GM12878 (cell line): Measurements from ENCODE around the gene C6orf52. TPM values are rescaled to one million over a fixed set of nuclear protein-coding genes. Genes with fewer than 3 reads are reported as not detected.

Experiments used
- ATAC-seq: fragments of 200-7000 bp; cut with Tn5 transposase; 3 replicates; pipeline ENCODE4 v1.9.1; 2020; ENCODE audit warnings: mild to moderate bottlenecking, moderate library complexity
- BruUV-seq: library from RNA; stranded (reverse); fragments of 400-500 nt; replicated peaks from 2 replicates; lab custom pipeline; 2021; lab: Mats Ljungman, UMichigan
- CTCF ChIA-PET: fragments of 300-600 bp; sonication (Branson Sonifier 250); formaldehyde crosslinking; extraction: SDS; loops from one replicate; lab custom pipeline; 2021; ENCODE audit warnings: inconsistent platforms; lab: Yijun Ruan, JAX
- POLR2A ChIA-PET: fragments of 350-600 bp; formaldehyde crosslinking; extraction: SDS; loops from one replicate; lab custom pipeline; 2021; ENCODE audit warnings: inconsistent platforms; lab: Charles Lee
- RAD21 ChIA-PET: fragments of 300-600 bp; sonication (Branson Sonifier 250); formaldehyde crosslinking; loops from one replicate; lab custom pipeline; 2023; ENCODE audit warnings: antibody characterized with exemption; ENCODE audit not compliant: unreplicated experiment; lab: Charles Lee
- SMC1A ChIA-PET: fragments of 300-600 bp; sonication (Branson Sonifier 250); formaldehyde crosslinking; loops from one replicate; lab custom pipeline; 2023; ENCODE audit not compliant: unreplicated experiment, uncharacterized antibody; lab: Charles Lee
- DNase-seq: peaks from one replicate; pipeline ENCODE4 v3.0.0-alpha.2; 2011; ENCODE audit warnings: low read depth, low spot score
- FAIRE-seq: peaks from 3 replicates; lab custom pipeline; 2011; peaks lifted over from hg19 to GRCh38; lab: Jason Lieb, UNC
- H2AFZ ChIP-seq: 2 replicates; pipeline ENCODE4 v1.6.0; 2011; ENCODE audit warnings: low read depth, low read length, control low read depth; ENCODE audit not compliant: control insufficient read depth
- H3K27ac ChIP-seq: 2 replicates; pipeline ENCODE4 v1.5.1; 2011; ENCODE audit warnings: control low read depth; ENCODE audit not compliant: control insufficient read depth, insufficient read depth
- H3K27me3 ChIP-seq, 2 experiments: replicated peaks in 1 of 2; 2 replicates each; pipeline versions ENCODE4 v1.6.0 to v1.6.1; 2011; ENCODE audit warnings: low read length in 1 of 2; ENCODE audit not compliant: control insufficient read depth in 2 of 2, insufficient read depth in 2 of 2
- H3K36me3 ChIP-seq, 2 experiments: 2 replicates each; pipeline ENCODE4 v1.5.1; 2011; ENCODE audit warnings: low read length in 1 of 2; ENCODE audit not compliant: control insufficient read depth in 2 of 2, insufficient read depth in 2 of 2
- H3K4me1 ChIP-seq: 2 replicates; pipeline ENCODE4 v1.6.1; 2011; ENCODE audit warnings: mild to moderate bottlenecking, low read length, moderate library complexity, mixed read lengths; ENCODE audit not compliant: control insufficient read depth, insufficient read depth
- H3K4me2 ChIP-seq: 2 replicates; pipeline ENCODE4 v1.6.0; 2011; ENCODE audit warnings: control low read depth; ENCODE audit not compliant: control insufficient read depth, insufficient read depth
- H3K4me3 ChIP-seq: fragments of 200-600 bp; sonication (generic); 2 replicates; pipeline ENCODE4 v1.5.1; 2016
- H3K79me2 ChIP-seq: 2 replicates; pipeline ENCODE4 v1.6.0; 2011; ENCODE audit warnings: low read length; ENCODE audit not compliant: control insufficient read depth, insufficient read depth
- H3K9ac ChIP-seq: 2 replicates; pipeline ENCODE4 v1.8.0; 2011; ENCODE audit warnings: low read length, control low read depth, mixed read lengths; ENCODE audit not compliant: control insufficient read depth, insufficient read depth
- H3K9me3 ChIP-seq: replicated peaks from 3 replicates; pipeline ENCODE4 v1.5.1; 2011; ENCODE audit warnings: mild to moderate bottlenecking, low read length; ENCODE audit not compliant: control insufficient read depth, insufficient read depth
- H4K20me1 ChIP-seq: 2 replicates; pipeline ENCODE4 v1.6.0; 2011; ENCODE audit not compliant: control insufficient read depth, insufficient read depth
- BACH1 ChIP-seq: fragments of 450-650 bp; IDR thresholded peaks from 2 replicates; pipeline ENCODE4 v1.6.1; 2017; ENCODE audit warnings: mild to moderate bottlenecking, borderline replicate concordance
- BRCA1 ChIP-seq: IDR thresholded peaks from 2 replicates; pipeline ENCODE4 v1.6.1; 2011; ENCODE audit warnings: low read depth, low read length, improper control_type of control experiment
- EP300 ChIP-seq, 2 experiments: fragments of 150-350 bp in 1 of 2; IDR thresholded peaks; 2 replicates each; pipeline ENCODE4 v1.6.1; 2011 to 2012; ENCODE audit warnings: low read depth in 2 of 2, low read length in 2 of 2, borderline replicate concordance in 1 of 2, improper control_type of control experiment in 1 of 2, inconsistent platforms in 1 of 2; ENCODE audit not compliant: control insufficient read depth in 1 of 2
- HDGF ChIP-seq: fragments of 450-650 bp; IDR thresholded peaks from 2 replicates; pipeline ENCODE4 v1.6.1; 2016; ENCODE audit warnings: antibody characterized with exemption
- NFIC ChIP-seq: IDR thresholded peaks from 2 replicates; pipeline ENCODE4 v1.6.1; 2012; ENCODE audit warnings: low read depth, mild to moderate bottlenecking, inconsistent platforms, low read length, moderate library complexity
- NFYB ChIP-seq: IDR thresholded peaks from 2 replicates; pipeline ENCODE4 v1.6.1; 2011; ENCODE audit warnings: low read depth, mild to moderate bottlenecking, low read length, improper control_type of control experiment, moderate library complexity; ENCODE audit not compliant: insufficient read depth
- PAX8 ChIP-seq: fragments of 450-650 bp; IDR thresholded peaks from 2 replicates; pipeline ENCODE4 v1.6.1; 2017; ENCODE audit warnings: mild to moderate bottlenecking, moderate library complexity
- SP1 ChIP-seq: IDR thresholded peaks from one replicate; pipeline ENCODE4 v1.6.1; 2011; ENCODE audit warnings: low read depth, low read length
- SRF ChIP-seq, 2 experiments: IDR thresholded peaks; 2 replicates each; pipeline ENCODE4 v1.6.1; 2011; ENCODE audit warnings: low read depth in 2 of 2, low read length in 2 of 2, mild to moderate bottlenecking in 1 of 2, moderate library complexity in 1 of 2
- ZBTB4 ChIP-seq: fragments of 450-650 bp; formaldehyde crosslinking; IDR thresholded peaks from 2 replicates; pipeline ENCODE4 v1.4.0; 2022; ENCODE audit warnings: mild to moderate bottlenecking, moderate library complexity
- ZBTB40 ChIP-seq: fragments of 450-650 bp; IDR thresholded peaks from 2 replicates; pipeline ENCODE4 v1.6.1; 2016; ENCODE audit warnings: mild to moderate bottlenecking, moderate library complexity, borderline replicate concordance
- ZNF217 ChIP-seq: fragments of 450-650 bp; IDR thresholded peaks from 2 replicates; pipeline ENCODE4 v1.6.1; 2017; ENCODE audit warnings: antibody characterized with exemption, mild to moderate bottlenecking
- ZNF24 ChIP-seq: fragments of 450-650 bp; IDR thresholded peaks from 2 replicates; pipeline ENCODE4 v1.6.1; 2017; ENCODE audit warnings: antibody characterized with exemption, mild to moderate bottlenecking
- ZNF384 ChIP-seq: IDR thresholded peaks from 2 replicates; pipeline ENCODE4 v1.6.1; 2012; ENCODE audit warnings: low read depth, mild to moderate bottlenecking, low read length, improper control_type of control experiment, borderline replicate concordance
- ZZZ3 ChIP-seq: IDR thresholded peaks from 2 replicates; pipeline ENCODE4 v1.6.1; 2011; ENCODE audit warnings: low read depth; ENCODE audit not compliant: control insufficient read depth, insufficient read length
- WGBS: methylation state at CpG from one replicate; pipeline ENCODE4 v1.1.6; 2016; ENCODE audit warnings: low lambda C conversion rate; ENCODE audit not compliant: insufficient replicate concordance, insufficient coverage; ENCODE audit errors: missing lambda C conversion rate; 5-methylcytosine and 5-hydroxymethylcytosine counted together
- in situ Hi-C: fragments of 300-500 bp; cut with MboI; formaldehyde crosslinking; loops from 9 replicates; pipeline ENCODE4 v1.14.3; 2018; ENCODE audit warnings: mixed read lengths
- intact Hi-C: fragments of 100-400 bp; cut with micrococcal nuclease; formaldehyde crosslinking; loops from one replicate; pipeline ENCODE4 v1.14.2; 2022; ENCODE audit not compliant: unreplicated experiment
- polyA plus RNA-seq, 11 experiments: library from polyadenylated mRNA; depleted of rRNA in 4 of 11; unstranded in 6 of 11; stranded (reverse) in 5 of 11; fragments of >200 nt; fragmentation: Nextera tagmentation in 4 of 11; fragmentation: Illumina TruSeq in 1 of 11; extraction: Ambion mirVana in 4 of 11; extraction: Trizol in 1 of 11; gene quantifications; 1 replicate in 1 of 11; 2 replicates in 10 of 11; pipeline versions ENCODE4 v1.2.1 to v1.2.3, GENCODE V29; 2011 to 2016; ENCODE audit warnings: inconsistent platforms in 2 of 11, missing spikeins in 2 of 11, low read depth in 1 of 11
- total RNA-seq, 4 experiments: library from RNA; depleted of rRNA in 3 of 4; stranded (reverse); fragments of >200 nt in 3 of 4; fragmentation: Illumina TruSeq in 1 of 4; extraction: Trizol in 1 of 4; gene quantifications; 2 replicates each; pipeline versions ENCODE4 v1.2.1 to v1.2.3, GENCODE V29; 2013 to 2021

The C6orf52 gene
- total and polyA plus RNA-seq, 10 of the 15 experiments (the other 5 are each of a cell fraction or from before 2014, with no cell fraction given): 2.7 to 15.1 (median 4.9) TPM

DNA sequence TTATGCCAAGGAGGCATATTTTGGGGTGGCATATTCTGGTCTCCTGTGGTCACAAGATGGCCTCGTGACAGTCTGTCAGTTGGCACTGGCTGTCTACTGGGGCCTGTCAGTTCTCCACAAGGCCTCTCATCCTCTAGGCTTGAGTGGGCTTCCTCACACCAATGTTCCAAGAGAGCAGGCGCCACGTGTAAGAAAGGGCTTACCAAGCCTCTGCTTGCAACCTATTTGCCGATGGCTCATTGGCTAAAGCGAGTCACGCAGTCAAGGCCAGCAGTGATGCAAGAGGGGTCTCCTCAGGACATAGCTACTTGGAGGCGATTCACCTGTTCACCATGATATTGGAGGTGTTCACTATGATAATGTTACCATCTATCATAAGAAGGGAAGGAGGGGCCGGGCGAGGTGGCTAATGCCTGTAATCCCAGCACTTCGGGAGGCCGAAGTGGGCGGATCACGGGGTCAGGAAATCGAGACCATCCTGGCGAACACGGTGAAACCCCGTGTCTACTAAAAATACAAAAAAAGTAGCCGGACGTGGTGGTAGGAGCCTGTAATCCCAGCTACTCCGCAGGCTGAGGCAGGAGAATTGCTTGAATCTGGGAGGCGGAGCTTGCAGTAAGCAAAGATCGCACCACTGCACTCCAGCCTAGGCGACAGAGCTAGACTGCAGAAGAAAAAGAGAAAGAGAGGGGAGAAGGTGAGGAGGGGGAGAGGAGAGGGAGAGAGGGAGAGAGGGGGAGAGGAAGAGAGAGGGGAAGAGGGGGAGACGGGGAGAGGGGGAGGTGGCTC is 35.3 kb downstream of the C6orf52 start:
- Histone ChIP-seq H3K9ac (no peak overlapping the region), H3K79me2 (no peaks in the 10 kb centered on the region)
- in situ Hi-C loops: no loop called here
- TF ChIP-seq PAX8 (no peak), ZNF384 (no peak), SP1 (no peak), ZNF217 (no peak), EP300 (IDR thresholded peaks at IDR 0.05; ENCODE audit: borderline replicate concordance in 1 of 2, control insufficient read depth in 1 of 2, low read depth in 2 of 2, low read length in 2 of 2) (no peak), ZZZ3 (no peak), BACH1 (no peak), ZBTB40 (no peak), NFYB (no peak), ZNF24 (no peak), HDGF (no peak), NFIC (no peak), BRCA1 (no peak), ZBTB4 (no peak), SRF (IDR thresholded peaks at IDR 0.05; ENCODE audit: low read depth in 2 of 2, low read length in 2 of 2) (no peak)
- TF ChIP-seq, all 136 proteins: peak for 0
- Histone ChIP-seq H3K4me3 (no peak overlapping the region), H3K27me3 (no peaks in the 10 kb centered on the region), H3K36me3 (no peaks in the 10 kb centered on the region), H3K9me3 (no peaks in the 10 kb centered on the region; the same call in 2 of the 3 replicates), H3K4me1 (0 out of 2 replicates have a peak, but pooled peaks cover 4% of the 10 kb centered on the region), H4K20me1 (no peaks in the 10 kb centered on the region), H3K27ac (no peak overlapping the region), H2AFZ (peak overlapping the region; percentile 39), H3K4me2 (peak overlapping the region; percentile 32; the same call in 1 of the 2 replicates)
- intact Hi-C loops: no loop called here
- ChIA-PET POLR2A (interaction anchor here (0.6 kb wide), 2 partner anchors 41 to 53 kb away, joined by 3 to 4 read pairs; no protein-coding TSS in a partner anchor), RAD21 (no interaction called here), SMC1A (interaction anchor here (0.6 to 1.9 kb wide), 4 partner anchors 14 to 687 kb away, joined by 3 to 4 read pairs (median 3); no protein-coding TSS in a partner anchor), CTCF (interaction anchor here (1.3 kb wide), 1 partner anchor 24 kb away, joined by 3 read pairs; no protein-coding TSS in a partner anchor)
- BruUV-seq: no TSS peak
- FAIRE-seq (no peak), ATAC-seq (no peak; the same call in 2 of the 3 replicates), DNase-seq (no peak)
- 72% methylated on average over 23 of the region's 24 CpGs for WGBS
